Measurements from ENCODE around the gene GCSAM.

The GCSAM gene

GRCh38 chr3:112136046-112136445 lies 3.0 kb upstream of the GCSAM start:
- DNase-seq (no peak), ATAC-seq (ENCODE audit: insufficient read depth, low read depth) (no peak)
- H3K4me1 ChIP-seq (ENCODE audit: insufficient read depth, low read length): no peaks in the 10 kb centered on the region
- no peak overlapping the region for H3K9ac ChIP-seq (ENCODE audit: low read depth, low read length)
- no peak overlapping the region for H2AFZ ChIP-seq (ENCODE audit: low read depth, low read length)
- H4K20me1 ChIP-seq (ENCODE audit: insufficient read depth, low read length): no peaks in the 10 kb centered on the region
- TF ChIP-seq EZH2 (IDR thresholded peaks at IDR 0.05; ENCODE audit: borderline replicate concordance, low read depth, low read length, severe bottlenecking) (no peak), CTCF (IDR thresholded peaks at IDR 0.05; ENCODE audit: borderline replicate concordance, extremely low read depth, low read length, poor library complexity, severe bottlenecking) (no peak)
- H3K27ac ChIP-seq (ENCODE audit: low read length): no peak overlapping the region
- no peaks in the 10 kb centered on the region for H3K79me2 ChIP-seq (ENCODE audit: insufficient read depth, low read length)
- H3K4me3 ChIP-seq (ENCODE audit: low read depth in 1 of 2, low read length in 2 of 2): no peak overlapping the region
- peaks cover 4% of the 10 kb centered on the region for H3K27me3 ChIP-seq (ENCODE audit: insufficient read depth, low read length, poor library complexity)
- H3K9me3 ChIP-seq (ENCODE audit: insufficient read depth, low read length, severe bottlenecking): no peaks in the 10 kb centered on the region
- no peaks in the 10 kb centered on the region for H3K36me3 ChIP-seq (ENCODE audit: insufficient read depth, low read length)
- no peak overlapping the region for H3K4me2 ChIP-seq (ENCODE audit: insufficient read depth, low read length)

- Histone ChIP-seq H3K27me3 (ENCODE audit: insufficient read depth, low read length, poor library complexity) (peaks cover 4% of the 10 kb centered on the region), H3K4me1 (ENCODE audit: insufficient read depth, low read length) (no peaks in the 10 kb centered on the region), H2AFZ (ENCODE audit: low read depth, low read length) (no peak overlapping the region), H3K4me2 (ENCODE audit: insufficient read depth, low read length) (no peak overlapping the region), H3K36me3 (ENCODE audit: insufficient read depth, low read length) (no peaks in the 10 kb centered on the region), H3K27ac (ENCODE audit: low read length) (no peak overlapping the region), H3K9me3 (ENCODE audit: insufficient read depth, low read length, severe bottlenecking) (no peaks in the 10 kb centered on the region), H3K4me3 (ENCODE audit: low read depth in 1 of 2, low read length in 2 of 2) (no peak overlapping the region), H4K20me1 (ENCODE audit: insufficient read depth, low read length) (no peaks in the 10 kb centered on the region), H3K79me2 (ENCODE audit: insufficient read depth, low read length) (no peaks in the 10 kb centered on the region), H3K9ac (ENCODE audit: low read depth, low read length) (no peak overlapping the region)
- ATAC-seq (ENCODE audit: insufficient read depth, low read depth) (no peak), DNase-seq (no peak)
- TF ChIP-seq CTCF (IDR thresholded peaks at IDR 0.05; ENCODE audit: borderline replicate concordance, extremely low read depth, low read length, poor library complexity, severe bottlenecking) (no peak), EZH2 (IDR thresholded peaks at IDR 0.05; ENCODE audit: borderline replicate concordance, low read depth, low read length, severe bottlenecking) (no peak)
Observed at GRCh38 chr3:112134335-112135124, 1.5 kb upstream of the GCSAM start.

GRCh38 chr3:112133626-112134334 lies 732 bp upstream of the GCSAM start:
- no peak overlapping the region for H3K9ac ChIP-seq (ENCODE audit: low read depth, low read length)
- peaks cover 4% of the 10 kb centered on the region for H3K27me3 ChIP-seq (ENCODE audit: insufficient read depth, low read length, poor library complexity)
- no peaks in the 10 kb centered on the region for H3K4me1 ChIP-seq (ENCODE audit: insufficient read depth, low read length)
- H3K4me2 ChIP-seq (ENCODE audit: insufficient read depth, low read length): no peak overlapping the region
- H3K4me3 ChIP-seq (ENCODE audit: low read depth in 1 of 2, low read length in 2 of 2): no peak overlapping the region
- no peaks in the 10 kb centered on the region for H3K36me3 ChIP-seq (ENCODE audit: insufficient read depth, low read length)
- H3K79me2 ChIP-seq (ENCODE audit: insufficient read depth, low read length): no peaks in the 10 kb centered on the region
- H3K9me3 ChIP-seq (ENCODE audit: insufficient read depth, low read length, severe bottlenecking): no peaks in the 10 kb centered on the region
- H4K20me1 ChIP-seq (ENCODE audit: insufficient read depth, low read length): no peaks in the 10 kb centered on the region
- DNase-seq (no peak), ATAC-seq (ENCODE audit: insufficient read depth, low read depth) (no peak)
- no peak overlapping the region for H2AFZ ChIP-seq (ENCODE audit: low read depth, low read length)
- TF ChIP-seq EZH2 (IDR thresholded peaks at IDR 0.05; ENCODE audit: borderline replicate concordance, low read depth, low read length, severe bottlenecking) (no peak), CTCF (IDR thresholded peaks at IDR 0.05; ENCODE audit: borderline replicate concordance, extremely low read depth, low read length, poor library complexity, severe bottlenecking) (no peak)
- no peak overlapping the region for H3K27ac ChIP-seq (ENCODE audit: low read length)
